Measurements from ENCODE around the gene TULP1. TPM values are rescaled to one million over a fixed set of nuclear protein-coding genes. Genes with fewer than 3 reads are reported as not detected.

TULP1 gene
- total RNA-seq (not detected), polyA plus RNA-seq (under 1 TPM in 1 of 2 donors, not detected in 1; 0.15 TPM)
- long read RNA-seq, donor 1, result 0 reads
- long read RNA-seq, donor 2, result 0 reads
- long read RNA-seq, donor 3, result 0 reads

GRCh38 chr6:35512740-35513139, at the start of gene TULP1:
Gene TULP1 (minus strand): TSS chr6:35512896. CDS start chr6:35512858, 38 bp downstream.
- WGBS, 4 donors, result 82 to 85% (median 83%) methylated on average over 10 of the region's 10 CpGs
- H3K4me1 ChIP-seq, result peaks cover 0 to 11% (median 0%) of the 10 kb centered on the region in 12 donors
- no peak for DNase-seq
- intact Hi-C loops (cut with DNase I), result loop anchor here in 1 of 10 donors (10.0 kb wide), 1 partner anchor 132 kb away; no protein-coding TSS in a partner anchor
- H3K36me3 ChIP-seq, result no peaks in the 10 kb centered on the region
- no peak for ATAC-seq
- peaks cover 0 to 36% (median 7%) of the 10 kb centered on the region in 9 donors for H3K27me3 ChIP-seq
- peak within 1 kb of the TSS in 7 of 12 donors; percentile 3 to 34 (median 24) for H3K4me3 ChIP-seq
- no peaks in the 10 kb centered on the region for H3K9me3 ChIP-seq
- TF ChIP-seq CTCF (IDR thresholded peaks at IDR 0.05) (no peak), POLR2A (IDR thresholded peaks at IDR 0.05) (no peak)
- no peak within 1 kb of the TSS for H3K27ac ChIP-seq

GRCh38 chr6:35562060-35562459, 49.4 kb upstream of the TULP1 start:
- no peaks in the 10 kb centered on the region for H3K9me3 ChIP-seq
- intact Hi-C loops (cut with DNase I), result no loop called here
- ATAC-seq (peak in 2 of 4 donors; percentile 62 to 75), DNase-seq (peak in 3 of 5 donors; percentile 15 to 58 (median 48))
- peaks cover 0 to 22% (median 0%) of the 10 kb centered on the region in 9 donors for H3K27me3 ChIP-seq
- 44 to 52% (median 49%) methylated on average over 9 to 11 of the region's 11 CpGs for WGBS, 4 donors
- H3K36me3 ChIP-seq, result no peaks in the 10 kb centered on the region
- no peak overlapping the region for H3K27ac ChIP-seq
- no peaks in the 10 kb centered on the region for H3K4me1 ChIP-seq
- no peak overlapping the region for H3K4me3 ChIP-seq
- TF ChIP-seq CTCF (IDR thresholded peaks at IDR 0.05) (no peak), POLR2A (IDR thresholded peaks at IDR 0.05) (no peak)

- Histone ChIP-seq H3K36me3 (no peaks in the 10 kb centered on the region), H3K4me3 (no peak overlapping the region), H3K27me3 (peaks cover 0 to 22% (median 0%) of the 10 kb centered on the region in 9 donors), H3K9me3 (no peaks in the 10 kb centered on the region), H3K27ac (no peak overlapping the region), H3K4me1 (no peaks in the 10 kb centered on the region)
- no peak for TF ChIP-seq POLR2A (IDR thresholded peaks at IDR 0.05)
- TF ChIP-seq CTCF (IDR thresholded peaks at IDR 0.05), result no peak
- WGBS, 4 donors, result 72 to 87% (median 74%) methylated on average over 5 of the region's 5 CpGs
- intact Hi-C loops (cut with DNase I), result no loop called here
- no peak for DNase-seq
- ATAC-seq, result no peak
Measured at GRCh38 chr6:35561113-35561512, 48.4 kb upstream of the TULP1 start.

GRCh38 chr6:35558571-35558970, 45.9 kb upstream of the TULP1 start:
- no peak for DNase-seq

More at GRCh38 chr6:35558571-35558970, 45.9 kb upstream of the TULP1 start:
- WGBS, 4 donors, result 88 to 92% (median 91%) methylated on average over 12 of the region's 12 CpGs
- Histone ChIP-seq H3K4me3 (no peak overlapping the region), H3K27me3 (peaks cover 0 to 2% (median 0%) of the 10 kb centered on the region in 9 donors), H3K4me1 (no peaks in the 10 kb centered on the region), H3K27ac (no peak overlapping the region), H3K9me3 (no peaks in the 10 kb centered on the region), H3K36me3 (no peaks in the 10 kb centered on the region)
- TF ChIP-seq POLR2A (IDR thresholded peaks at IDR 0.05), result no peak
- TF ChIP-seq CTCF (IDR thresholded peaks at IDR 0.05), result no peak
- ATAC-seq, result no peak
- intact Hi-C loops (cut with DNase I), result no loop called here
